B cell (primary cell): ENCODE measurements around the gene PHACTR3. TPM values are rescaled to one million over a fixed set of nuclear protein-coding genes. Genes with fewer than 3 reads are reported as not detected.

ENCODE experiments used
- ATAC-seq: fragments of 200-7000 bp; cut with Tn5 transposase; one replicate; pipeline ENCODE4 v1.10.0; 2021; ENCODE audit warnings: low read depth, mild to moderate bottlenecking, moderate number of reproducible peaks, moderate library complexity
- CTCF ChIA-PET: fragments of 350-600 bp; sonication (Branson Sonifier 250); formaldehyde crosslinking; loops from one replicate; lab custom pipeline; 2021; ENCODE audit warnings: antibody characterized with exemption, inconsistent platforms; lab: Charles Lee
- POLR2A ChIA-PET: fragments of 350-600 bp; sonication (Branson Sonifier 250); formaldehyde crosslinking; loops from one replicate; lab custom pipeline; 2021; ENCODE audit warnings: antibody characterized with exemption; lab: Charles Lee
- DNase-seq: peaks from one replicate; pipeline ENCODE4 v3.0.0; 2013
- H2AFZ ChIP-seq: 2 replicates; pipeline ENCODE4 v1.6.1; 2012; ENCODE audit warnings: mild to moderate bottlenecking, low read depth, low read length; ENCODE audit not compliant: insufficient read depth, poor library complexity, severe bottlenecking
- H3K27ac ChIP-seq, 2 donors: 1 replicate in 1 of 2; 2 replicates in 1 of 2; pipeline ENCODE4 v1.5.1; 2012 to 2013; ENCODE audit warnings: low read length in 2 of 2, mild to moderate bottlenecking in 2 of 2, moderate library complexity in 1 of 2
- H3K27me3 ChIP-seq, 4 experiments: fragments of 200-600 bp in 1 of 4; sonication (generic) in 1 of 4; replicated peaks in 1 of 4; 1 replicate in 2 of 4; 2 replicates in 2 of 4; pipeline versions ENCODE4 v1.6.1 to v1.7.0; 2013 to 2016; ENCODE audit warnings: low read length in 3 of 4, mild to moderate bottlenecking in 2 of 4, mixed read lengths in 1 of 4, moderate library complexity in 1 of 4; ENCODE audit not compliant: insufficient read depth in 4 of 4, control insufficient read depth in 3 of 4; ENCODE audit errors: control extremely low read depth in 1 of 4
- H3K36me3 ChIP-seq, 2 experiments: replicated peaks in 1 of 2; 1 replicate in 1 of 2; 2 replicates in 1 of 2; pipeline versions ENCODE4 v1.6.1 to v1.7.1; 2013; ENCODE audit warnings: low read length in 1 of 2; ENCODE audit not compliant: insufficient read depth in 2 of 2, control insufficient read depth in 1 of 2; ENCODE audit errors: control extremely low read depth in 1 of 2, extremely low read depth in 1 of 2
- H3K4me1 ChIP-seq, 2 donors: fragments of 200-600 bp in 1 of 2; sonication (generic) in 1 of 2; 1 replicate in 1 of 2; 2 replicates in 1 of 2; pipeline versions ENCODE4 v1.5.1 to v1.6.1; 2013 to 2017; ENCODE audit warnings: low read length in 2 of 2; ENCODE audit not compliant: control insufficient read depth in 2 of 2, insufficient read depth in 2 of 2
- H3K4me2 ChIP-seq: replicated peaks from 2 replicates; pipeline ENCODE3; 2012; ENCODE audit warnings: mild to moderate bottlenecking, low read depth, low read length; ENCODE audit not compliant: poor library complexity, severe bottlenecking
- H3K4me3 ChIP-seq, 5 experiments: fragments of 200-600 bp in 1 of 5; sonication (generic) in 1 of 5; 1 replicate in 3 of 5; 2 replicates in 2 of 5; pipeline versions ENCODE4 v1.5.1 to v1.7.0; 2011 to 2016; ENCODE audit warnings: low read length in 4 of 5, mild to moderate bottlenecking in 4 of 5, low read depth in 2 of 5, control low read depth in 1 of 5, moderate library complexity in 1 of 5; ENCODE audit not compliant: insufficient read depth in 1 of 5; ENCODE audit errors: control extremely low read depth in 1 of 5, extremely low read depth in 1 of 5
- H3K79me2 ChIP-seq: fragments of 200-600 bp; sonication (generic); one replicate; pipeline ENCODE4 v1.6.0; 2016; ENCODE audit warnings: low read length; ENCODE audit not compliant: control insufficient read depth, insufficient read depth
- H3K9ac ChIP-seq: fragments of 200-600 bp; sonication (generic); 2 replicates; pipeline ENCODE4 v1.6.1; 2017; ENCODE audit warnings: mild to moderate bottlenecking, low read length, moderate library complexity
- H3K9me3 ChIP-seq, 3 donors: one replicate each; pipeline versions ENCODE4 v1.6.1 to v1.7.1; 2013; ENCODE audit warnings: low read length in 2 of 3; ENCODE audit not compliant: control insufficient read depth in 2 of 3, insufficient read depth in 1 of 3; ENCODE audit errors: control extremely low read depth in 1 of 3
- H4K20me1 ChIP-seq: 2 replicates; pipeline ENCODE4 v1.6.0; 2012; ENCODE audit warnings: mild to moderate bottlenecking, low read length; ENCODE audit not compliant: insufficient read depth, control insufficient read depth, poor library complexity, severe bottlenecking
- H3K27ac Mint-ChIP-seq: one replicate; pipeline ENCODE4 v1.8.0; 2021; ENCODE audit warnings: mixed read lengths
- H3K27me3 Mint-ChIP-seq: one replicate; pipeline ENCODE4 v1.8.0; 2021; ENCODE audit warnings: mixed read lengths
- H3K4me1 Mint-ChIP-seq: one replicate; pipeline ENCODE4 v1.8.0; 2021; ENCODE audit warnings: mixed read lengths
- H3K4me3 Mint-ChIP-seq: one replicate; pipeline ENCODE4 v1.8.0; 2021; ENCODE audit warnings: mixed read lengths
- H3K9me3 Mint-ChIP-seq: one replicate; pipeline ENCODE4 v1.8.0; 2022; ENCODE audit warnings: mixed read lengths; ENCODE audit not compliant: insufficient read depth
- EZH2 ChIP-seq: IDR thresholded peaks from 2 replicates; pipeline ENCODE4 v1.6.1; 2012; ENCODE audit warnings: borderline replicate concordance, low read depth, mild to moderate bottlenecking, moderate library complexity, low read length; ENCODE audit not compliant: insufficient read depth, poor library complexity, severe bottlenecking
- WGBS: methylation state at CpG from one replicate; pipeline ENCODE4 v1.1.5; 2013; ENCODE audit warnings: missing lambda C conversion rate; ENCODE audit not compliant: insufficient coverage; 5-methylcytosine and 5-hydroxymethylcytosine counted together
- intact Hi-C: fragments of 100-400 bp; cut with micrococcal nuclease; formaldehyde crosslinking; loops from one replicate; pipeline ENCODE4 v1.10.0; 2022
- polyA plus RNA-seq: library from polyadenylated mRNA; depleted of rRNA; stranded (reverse); fragments of >200 nt; gene quantifications from 2 replicates; pipeline ENCODE4 v1.2.3, GENCODE V29; 2012
- total RNA-seq, 2 donors: library from RNA; stranded (reverse); fragments of 120-200 nt in 1 of 2; gene quantifications; 1 replicate in 1 of 2; 2 replicates in 1 of 2; pipeline versions ENCODE4 v1.2.3 to v1.2.4, GENCODE V29; 2013 to 2022
- TF ChIP-seq, protein P1 (sequence below): fragments of 200-600 bp; IDR thresholded peaks from one replicate; pipeline ENCODE4 v1.8.0; 2022; ENCODE audit warnings: antibody characterized with exemption, mild to moderate bottlenecking

Gene PHACTR3
- total and polyA plus RNA-seq, 2 donors (not counting 1 experiment from before 2014, with no cell fraction given), result not detected

DNA sequence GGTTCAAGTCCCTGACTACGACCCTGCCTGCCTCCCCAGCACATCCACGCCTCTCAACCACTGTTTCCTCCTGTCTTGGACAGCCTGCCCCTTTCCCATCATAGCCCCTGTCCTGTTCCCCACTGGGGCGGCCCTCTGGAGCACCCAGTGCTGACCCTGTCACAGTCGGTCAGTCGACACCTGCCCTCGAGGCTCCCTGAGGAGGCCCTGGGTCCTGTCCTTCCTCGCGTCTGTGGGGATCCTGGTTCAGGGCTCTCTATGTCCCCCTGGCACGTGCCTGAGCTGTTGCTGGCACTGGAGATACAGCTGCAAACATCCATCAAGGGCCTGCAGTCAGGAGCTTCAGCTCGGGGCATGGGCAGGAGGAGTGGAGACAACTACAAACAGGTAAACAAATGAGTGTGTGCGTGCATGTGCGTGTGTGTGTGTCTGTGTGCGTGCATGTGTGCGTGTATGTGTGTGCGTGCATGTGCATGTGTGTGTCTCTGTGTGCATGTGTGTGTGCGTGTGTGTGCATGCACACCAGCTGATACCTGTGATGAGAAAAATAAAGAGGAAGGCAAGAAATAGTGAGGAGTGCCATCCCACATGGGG is 132.8 kb downstream of the PHACTR3 start:
- WGBS, result 65% methylated on average over 10 of the region's 16 CpGs
- H3K4me1 ChIP-seq, result no peaks in the 10 kb centered on the region
- H3K4me3 Mint-ChIP-seq, result no peak overlapping the region
- H3K9ac ChIP-seq, result no peak overlapping the region
- no peak overlapping the region for H3K4me3 ChIP-seq
- DNase-seq (no peak), ATAC-seq (no peak)
- H3K27ac Mint-ChIP-seq, result no peak overlapping the region
- H3K4me2 ChIP-seq, result no peak overlapping the region
- no peaks in the 10 kb centered on the region for H3K9me3 Mint-ChIP-seq
- intact Hi-C loops, result no loop called here
- no peaks in the 10 kb centered on the region for H3K36me3 ChIP-seq
- no peaks in the 10 kb centered on the region for H3K4me1 Mint-ChIP-seq
- TF ChIP-seq, protein P1, sequence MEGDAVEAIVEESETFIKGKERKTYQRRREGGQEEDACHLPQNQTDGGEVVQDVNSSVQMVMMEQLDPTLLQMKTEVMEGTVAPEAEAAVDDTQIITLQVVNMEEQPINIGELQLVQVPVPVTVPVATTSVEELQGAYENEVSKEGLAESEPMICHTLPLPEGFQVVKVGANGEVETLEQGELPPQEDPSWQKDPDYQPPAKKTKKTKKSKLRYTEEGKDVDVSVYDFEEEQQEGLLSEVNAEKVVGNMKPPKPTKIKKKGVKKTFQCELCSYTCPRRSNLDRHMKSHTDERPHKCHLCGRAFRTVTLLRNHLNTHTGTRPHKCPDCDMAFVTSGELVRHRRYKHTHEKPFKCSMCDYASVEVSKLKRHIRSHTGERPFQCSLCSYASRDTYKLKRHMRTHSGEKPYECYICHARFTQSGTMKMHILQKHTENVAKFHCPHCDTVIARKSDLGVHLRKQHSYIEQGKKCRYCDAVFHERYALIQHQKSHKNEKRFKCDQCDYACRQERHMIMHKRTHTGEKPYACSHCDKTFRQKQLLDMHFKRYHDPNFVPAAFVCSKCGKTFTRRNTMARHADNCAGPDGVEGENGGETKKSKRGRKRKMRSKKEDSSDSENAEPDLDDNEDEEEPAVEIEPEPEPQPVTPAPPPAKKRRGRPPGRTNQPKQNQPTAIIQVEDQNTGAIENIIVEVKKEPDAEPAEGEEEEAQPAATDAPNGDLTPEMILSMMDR, result no peak
- no peak for TF ChIP-seq EZH2
- CTCF ChIA-PET, result no interaction called here
- peaks cover 0 to 8% (median 0%) of the 10 kb centered on the region in 3 donors for H3K9me3 ChIP-seq
- POLR2A ChIA-PET, result no interaction called here
- H3K27me3 ChIP-seq, result peaks cover 0 to 3% (median 0%) of the 10 kb centered on the region in 4 experiments
- H3K27me3 Mint-ChIP-seq, result peaks cover 3% of the 10 kb centered on the region
- H2AFZ ChIP-seq, result no peak overlapping the region
- no peak overlapping the region for H3K27ac ChIP-seq
- H3K79me2 ChIP-seq, result no peaks in the 10 kb centered on the region
- H4K20me1 ChIP-seq, result no peaks in the 10 kb centered on the region

DNA sequence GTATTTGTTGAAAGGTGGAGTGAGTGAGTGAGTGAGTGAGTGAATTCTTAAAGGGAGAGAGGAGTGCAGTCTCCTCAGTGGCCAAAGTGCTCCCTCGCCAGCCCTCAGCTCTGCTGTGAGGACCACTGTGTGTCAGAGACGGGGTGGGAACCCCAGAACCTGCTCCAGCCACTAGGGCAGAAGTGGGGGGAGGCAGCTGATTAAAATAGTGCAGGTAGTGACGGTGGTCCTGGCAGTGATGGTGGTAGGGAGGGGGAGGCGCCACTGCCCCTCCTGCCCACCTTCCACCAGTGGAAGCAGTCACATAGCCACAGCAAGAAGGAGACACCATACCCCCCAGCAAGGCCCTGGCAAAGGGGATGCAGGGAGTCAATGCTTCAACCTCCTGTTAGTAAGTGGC is 133.5 kb downstream of the PHACTR3 start:
- no peaks in the 10 kb centered on the region for H3K36me3 ChIP-seq
- intact Hi-C loops, result no loop called here
- no peak overlapping the region for H2AFZ ChIP-seq
- ATAC-seq (no peak), DNase-seq (no peak)
- H3K4me3 ChIP-seq, result no peak overlapping the region
- no peaks in the 10 kb centered on the region for H3K4me1 Mint-ChIP-seq
- no peak for TF ChIP-seq EZH2
- TF ChIP-seq, protein P1, result no peak
- ChIA-PET CTCF (no interaction called here), POLR2A (no interaction called here)
- H3K4me2 ChIP-seq, result no peak overlapping the region
- peaks cover 0 to 3% (median 0%) of the 10 kb centered on the region in 4 experiments for H3K27me3 ChIP-seq
- H4K20me1 ChIP-seq, result no peaks in the 10 kb centered on the region
- H3K9me3 ChIP-seq, result peaks cover 0 to 8% (median 0%) of the 10 kb centered on the region in 3 donors
- no peaks in the 10 kb centered on the region for H3K79me2 ChIP-seq
- no peak overlapping the region for H3K27ac ChIP-seq
- H3K27me3 Mint-ChIP-seq, result no peaks in the 10 kb centered on the region
- H3K27ac Mint-ChIP-seq, result no peak overlapping the region
- no peaks in the 10 kb centered on the region for H3K4me1 ChIP-seq
- no peaks in the 10 kb centered on the region for H3K9me3 Mint-ChIP-seq
- no peak overlapping the region for H3K4me3 Mint-ChIP-seq
- no peak overlapping the region for H3K9ac ChIP-seq
- 85% methylated on average over 2 of the region's 4 CpGs for WGBS
